ENCODE measurements around the gene CCDC195.

DNA sequence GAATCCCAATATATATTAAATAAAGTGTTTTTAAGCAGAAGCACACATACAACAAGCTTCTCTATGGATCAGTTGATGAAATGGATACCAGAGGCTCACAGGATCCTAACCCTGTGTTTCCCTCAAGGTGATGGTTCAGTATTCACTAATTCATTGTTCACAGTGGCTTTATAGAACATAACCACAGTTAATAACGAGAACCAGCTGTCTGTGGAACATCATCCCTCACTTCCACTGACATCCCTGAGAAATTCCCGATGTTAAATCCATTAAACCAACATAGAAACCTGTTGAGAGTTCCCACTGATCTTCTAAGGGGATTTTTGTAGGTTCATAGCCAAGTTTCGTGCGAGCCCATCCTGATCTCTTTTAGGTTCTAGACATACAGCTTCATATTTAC is 29.0 kb downstream of the CCDC195 start:
- TF ChIP-seq CTCF (optimal IDR thresholded peaks at IDR 0.05 in 1 of 3, IDR thresholded peaks at IDR 0.05 in 1 of 3, conservative IDR thresholded peaks at IDR 0.05 in 1 of 3; ENCODE audit: extremely low read depth in 1 of 3, insufficient read depth in 2 of 3, low read length in 3 of 3) (no peak), EZH2 (IDR thresholded peaks at IDR 0.05; ENCODE audit: low read length) (no peak)
